NCI-H1694 (cell line): Measurements from ENCODE around the gene VKORC1L1.
"Not testable (repeated sequence)": the region's sequence is repeated elsewhere in the genome, so short reads cannot be mapped to it uniquely, and the experiment has no call there.

Experiments used
- DNase-seq: peaks from one replicate; lab custom pipeline; 2025; lab: John Stamatoyannopoulos, UW

The VKORC1L1 gene

GRCh38 chr7:65885533-65885932 lies 12.7 kb downstream of the VKORC1L1 start:
- DNase-seq: not testable (repeated sequence)

GRCh38 chr7:65888434-65889156 lies 15.7 kb downstream of the VKORC1L1 start:
- DNase-seq: not testable (repeated sequence)

GRCh38 chr7:65889722-65890121 lies 16.8 kb downstream of the VKORC1L1 start:
- DNase-seq: not testable (repeated sequence)

- DNase-seq: no peak
Observed at GRCh38 chr7:65892161-65892560, 19.3 kb downstream of the VKORC1L1 start.

- DNase-seq: no peak
Observed at GRCh38 chr7:65892835-65893234, 20.0 kb downstream of the VKORC1L1 start.

- no peak for DNase-seq
Observed at GRCh38 chr7:65896279-65896870, 23.5 kb downstream of the VKORC1L1 start.

- not testable (repeated sequence) for DNase-seq
Observed at GRCh38 chr7:65897289-65897688, 24.4 kb downstream of the VKORC1L1 start.

GRCh38 chr7:65898677-65899447 lies 26.0 kb downstream of the VKORC1L1 start:
- DNase-seq: not testable (repeated sequence)

- no peak for DNase-seq
Observed at GRCh38 chr7:65902306-65902705, 29.4 kb downstream of the VKORC1L1 start.

GRCh38 chr7:65907501-65908198 lies 34.8 kb downstream of the VKORC1L1 start:
- DNase-seq: no peak

GRCh38 chr7:65910237-65910636 lies 37.4 kb downstream of the VKORC1L1 start:
- no peak for DNase-seq

GRCh38 chr7:65912237-65912636 lies 39.4 kb downstream of the VKORC1L1 start:
- DNase-seq: no peak

GRCh38 chr7:65915921-65916657 lies 43.2 kb downstream of the VKORC1L1 start:
- DNase-seq: no peak

- no peak for DNase-seq
Observed at GRCh38 chr7:65923316-65923715, 50.4 kb downstream of the VKORC1L1 start.

- DNase-seq: no peak
Observed at GRCh38 chr7:65924193-65924592, 51.3 kb downstream of the VKORC1L1 start.

- no peak for DNase-seq
Observed at GRCh38 chr7:65925040-65925439, 52.2 kb downstream of the VKORC1L1 start.

- no peak for DNase-seq
Observed at GRCh38 chr7:65926588-65926987, 53.7 kb downstream of the VKORC1L1 start.

GRCh38 chr7:65927489-65928448 lies 54.9 kb downstream of the VKORC1L1 start:
- DNase-seq: no peak

GRCh38 chr7:65931685-65932084 lies 58.8 kb downstream of the VKORC1L1 start:
- DNase-seq: no peak

GRCh38 chr7:65937296-65937695 lies 64.4 kb downstream of the VKORC1L1 start:
- no peak for DNase-seq
